ENCODE measurements around the gene AHRR. TPM values are rescaled to one million over a fixed set of nuclear protein-coding genes. Genes with fewer than 3 reads are reported as not detected.
"Not testable (repeated sequence)": the region's sequence is repeated elsewhere in the genome, so short reads cannot be mapped to it uniquely, and the experiment has no call there.

Gene AHRR
- total RNA-seq, 1 donor from 2014 or later = not detected

DNA sequence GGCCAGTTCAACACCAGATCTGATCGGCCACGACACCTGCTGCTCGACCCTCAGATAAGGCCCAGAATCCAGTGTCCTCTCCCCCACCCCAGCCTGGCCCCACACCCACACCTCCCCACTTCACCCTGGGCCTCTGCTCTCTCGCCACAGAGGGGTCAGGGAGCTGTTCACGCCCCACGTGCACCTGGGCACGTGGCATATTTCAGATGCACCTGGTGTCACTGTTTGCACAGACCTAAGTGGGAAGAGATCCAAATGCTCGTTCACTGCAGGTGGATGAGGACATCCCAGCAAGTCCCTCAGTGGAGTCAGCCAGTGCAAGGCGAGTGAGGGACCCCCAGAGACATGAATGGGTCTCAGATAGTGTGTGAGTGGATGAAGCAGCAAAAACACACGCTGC, 25.3 kb upstream of the AHRR start:
- H3K4me3 ChIP-seq; DNase-seq (ENCODE audit: low spot score in 2 of 2); H3K36me3 ChIP-seq; H3K9me3 ChIP-seq; H3K27me3 ChIP-seq; H3K4me1 ChIP-seq; intact Hi-C loops (cut with DNase I); H3K27ac ChIP-seq: not testable (repeated sequence)

DNA sequence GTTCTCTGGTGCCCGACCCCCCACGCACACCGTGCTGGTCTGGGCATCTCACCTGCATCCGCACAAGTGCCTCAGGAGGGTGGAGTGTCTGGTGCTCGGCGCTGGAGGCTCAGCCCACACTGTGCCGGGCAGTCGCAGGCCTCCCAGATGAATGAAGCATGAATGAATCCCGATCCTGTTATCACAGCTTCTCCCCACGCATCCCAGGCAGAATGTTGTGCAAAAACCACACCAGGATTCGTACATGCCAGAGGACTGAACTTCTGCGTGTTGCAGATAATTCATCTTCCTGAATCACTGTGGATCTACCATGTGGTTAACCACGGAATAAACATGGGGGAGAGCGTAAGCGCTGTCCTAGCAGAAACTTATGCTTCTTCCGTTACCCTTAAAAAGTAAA, 24.6 kb upstream of the AHRR start:
- DNase-seq (ENCODE audit: low spot score in 2 of 2); intact Hi-C loops (cut with DNase I); H3K27me3 ChIP-seq: not testable (repeated sequence)

DNA sequence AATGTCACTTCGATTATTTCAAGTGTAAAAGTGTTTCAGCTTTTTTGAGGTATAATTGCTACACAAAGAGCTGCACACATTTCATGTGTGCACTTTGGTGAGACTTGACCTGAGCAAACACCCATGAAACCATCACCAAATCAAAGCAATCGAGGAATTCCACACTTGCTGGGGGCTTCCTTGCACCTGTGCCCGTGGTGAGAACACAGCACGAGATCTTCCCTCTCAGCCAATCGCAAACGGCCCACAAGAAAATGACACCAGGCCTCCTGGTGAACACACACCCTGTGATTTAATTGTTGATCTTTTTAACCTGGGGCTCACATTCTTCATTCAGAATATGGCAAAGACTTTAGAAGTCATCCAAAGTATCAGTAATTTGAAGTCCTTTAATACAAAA, 24.1 kb upstream of the AHRR start:
- H3K27me3 ChIP-seq; H3K36me3 ChIP-seq; H3K9me3 ChIP-seq; H3K27ac ChIP-seq; H3K4me1 ChIP-seq; H3K4me3 ChIP-seq; intact Hi-C loops (cut with DNase I); DNase-seq (ENCODE audit: low spot score in 2 of 2): not testable (repeated sequence)

More for the DNA sequence above, 24.6 kb upstream of the AHRR start:
- H3K27ac ChIP-seq, H3K36me3 ChIP-seq, H3K9me3 ChIP-seq, H3K4me1 ChIP-seq, H3K4me3 ChIP-seq: not testable (repeated sequence)

DNA sequence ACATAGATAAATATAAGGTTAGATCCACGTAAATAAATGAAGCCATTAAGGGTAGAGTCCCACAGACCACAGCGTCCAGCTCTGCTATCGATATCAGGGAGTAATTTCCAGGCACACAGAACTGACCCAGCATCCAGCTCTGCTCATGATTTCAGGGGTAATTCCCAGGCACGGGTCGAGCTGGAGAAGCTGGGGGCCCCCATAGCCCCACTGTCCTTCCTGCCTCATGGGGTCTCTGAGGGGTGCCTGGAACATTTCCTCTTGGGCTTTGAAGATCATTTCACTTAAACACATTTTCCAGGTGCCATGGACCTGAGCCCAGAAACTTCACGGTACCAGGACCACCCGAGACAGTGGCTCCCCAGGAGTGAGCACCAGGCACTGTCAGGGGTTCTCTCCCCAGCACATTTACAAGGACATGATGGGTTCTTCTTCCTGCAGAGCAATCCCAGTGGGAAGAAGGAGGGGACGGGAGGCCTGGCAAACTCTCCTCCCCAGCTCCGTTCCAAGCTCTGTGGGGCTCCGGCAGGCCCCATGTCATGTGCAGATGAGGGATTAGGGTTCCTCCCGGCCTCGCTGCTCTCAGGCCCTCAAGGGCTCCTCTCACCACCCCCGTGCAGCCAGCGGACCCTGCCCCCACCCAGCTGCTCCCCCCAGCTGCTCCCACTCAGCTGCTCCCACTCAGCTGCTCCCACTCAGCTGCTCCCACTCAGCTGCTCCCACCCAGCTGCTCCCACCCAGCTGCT, 23.4 kb upstream of the AHRR start:
- intact Hi-C loops (cut with DNase I); H3K4me1 ChIP-seq; DNase-seq (ENCODE audit: low spot score in 2 of 2); H3K36me3 ChIP-seq; H3K4me3 ChIP-seq; H3K9me3 ChIP-seq; H3K27ac ChIP-seq; H3K27me3 ChIP-seq: not testable (repeated sequence)

DNA sequence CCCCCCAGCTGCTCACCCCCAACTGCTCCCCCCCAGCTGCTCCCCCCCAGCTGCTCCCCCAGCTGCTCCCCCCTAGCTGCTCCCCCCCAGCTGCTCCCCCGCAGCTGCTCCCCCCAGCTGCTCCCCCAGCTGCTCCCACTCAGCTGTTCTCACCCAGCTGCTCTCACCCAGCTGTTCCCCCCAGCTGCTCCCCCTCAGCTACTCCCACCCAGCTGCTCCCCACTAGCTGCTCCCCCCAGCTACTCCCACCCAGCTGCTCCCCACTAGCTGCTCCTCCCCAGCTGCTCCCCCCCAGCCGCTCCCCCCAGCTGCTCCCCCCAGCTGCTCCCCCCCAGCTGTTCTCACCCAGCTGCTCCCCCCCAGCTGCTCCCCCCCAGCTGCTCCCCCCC, 22.8 kb upstream of the AHRR start:
- no peak for DNase-seq (ENCODE audit: low spot score in 2 of 2)
- intact Hi-C loops (cut with DNase I) = no loop called here

DNA sequence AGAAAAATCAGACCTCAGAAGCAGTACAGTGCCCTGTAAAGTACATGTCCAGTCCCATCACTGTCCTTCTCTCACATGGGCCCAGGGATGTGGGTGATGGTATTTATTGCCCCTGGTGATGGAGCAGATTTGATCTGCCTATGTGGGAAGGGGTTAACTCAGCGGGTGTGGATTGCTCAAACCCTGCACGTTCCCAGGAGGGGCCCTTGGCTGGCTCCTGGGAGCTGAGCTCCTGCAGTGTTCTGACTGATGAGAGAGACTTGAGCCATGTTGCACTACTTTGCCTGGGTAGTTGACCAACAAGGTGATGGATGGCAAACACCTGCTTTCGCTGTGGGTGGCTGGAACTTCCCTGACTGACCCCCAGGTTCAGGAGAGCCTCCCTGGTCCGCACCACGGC, 21.6 kb upstream of the AHRR start:
- H3K27me3 ChIP-seq; H3K36me3 ChIP-seq; intact Hi-C loops (cut with DNase I); H3K4me1 ChIP-seq; H3K4me3 ChIP-seq; H3K27ac ChIP-seq; DNase-seq (ENCODE audit: low spot score in 2 of 2); H3K9me3 ChIP-seq: not testable (repeated sequence)

More for the DNA sequence above, 22.8 kb upstream of the AHRR start:
- no peaks in the 10 kb centered on the region for H3K27me3 ChIP-seq
- no peaks in the 10 kb centered on the region for H3K4me1 ChIP-seq
- H3K4me3 ChIP-seq = no peak overlapping the region
- TF ChIP-seq, protein P1, sequence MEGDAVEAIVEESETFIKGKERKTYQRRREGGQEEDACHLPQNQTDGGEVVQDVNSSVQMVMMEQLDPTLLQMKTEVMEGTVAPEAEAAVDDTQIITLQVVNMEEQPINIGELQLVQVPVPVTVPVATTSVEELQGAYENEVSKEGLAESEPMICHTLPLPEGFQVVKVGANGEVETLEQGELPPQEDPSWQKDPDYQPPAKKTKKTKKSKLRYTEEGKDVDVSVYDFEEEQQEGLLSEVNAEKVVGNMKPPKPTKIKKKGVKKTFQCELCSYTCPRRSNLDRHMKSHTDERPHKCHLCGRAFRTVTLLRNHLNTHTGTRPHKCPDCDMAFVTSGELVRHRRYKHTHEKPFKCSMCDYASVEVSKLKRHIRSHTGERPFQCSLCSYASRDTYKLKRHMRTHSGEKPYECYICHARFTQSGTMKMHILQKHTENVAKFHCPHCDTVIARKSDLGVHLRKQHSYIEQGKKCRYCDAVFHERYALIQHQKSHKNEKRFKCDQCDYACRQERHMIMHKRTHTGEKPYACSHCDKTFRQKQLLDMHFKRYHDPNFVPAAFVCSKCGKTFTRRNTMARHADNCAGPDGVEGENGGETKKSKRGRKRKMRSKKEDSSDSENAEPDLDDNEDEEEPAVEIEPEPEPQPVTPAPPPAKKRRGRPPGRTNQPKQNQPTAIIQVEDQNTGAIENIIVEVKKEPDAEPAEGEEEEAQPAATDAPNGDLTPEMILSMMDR (IDR thresholded peaks at IDR 0.05) = no peak
- H3K36me3 ChIP-seq = no peaks in the 10 kb centered on the region
- H3K27ac ChIP-seq = no peak overlapping the region
- H3K9me3 ChIP-seq = no peaks in the 10 kb centered on the region

DNA sequence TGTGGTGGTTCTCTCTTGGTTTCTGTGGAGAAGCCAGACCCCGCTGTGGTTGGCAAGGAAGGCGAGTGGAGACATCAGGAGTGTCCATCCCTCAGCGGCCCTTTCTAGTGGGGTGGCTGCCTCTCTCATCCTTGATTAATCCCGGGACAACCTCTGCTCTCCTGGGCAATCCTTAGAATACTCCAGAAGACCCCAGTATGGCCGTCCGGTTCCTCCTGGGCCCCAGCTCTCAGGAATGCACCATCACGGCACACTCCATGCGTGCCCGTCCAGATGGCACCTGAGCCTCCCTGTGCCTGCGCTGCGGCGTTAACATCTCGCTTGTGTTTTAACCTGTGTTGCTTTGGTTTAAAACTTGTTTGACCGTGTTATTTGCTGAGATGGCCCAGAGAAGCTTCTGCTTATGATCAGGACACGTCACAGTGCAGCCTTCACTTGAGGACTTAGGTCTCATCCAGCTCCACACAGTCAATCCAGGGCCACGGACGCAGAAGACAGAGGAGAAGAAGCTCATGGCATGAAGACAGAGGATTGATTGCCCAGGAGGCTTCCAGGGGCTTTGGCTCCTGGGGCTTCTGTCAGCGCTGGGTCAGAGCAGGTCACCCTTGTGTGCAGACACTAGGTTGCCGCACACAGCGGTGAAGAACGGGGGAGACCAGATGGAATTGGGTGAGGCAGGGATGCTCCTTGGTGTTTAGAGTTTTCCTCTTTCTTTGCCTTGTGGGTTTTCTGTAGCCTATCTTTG, 20.7 kb upstream of the AHRR start:
- DNase-seq (ENCODE audit: low spot score in 2 of 2); H3K36me3 ChIP-seq; H3K9me3 ChIP-seq; H3K27me3 ChIP-seq; H3K27ac ChIP-seq; H3K4me1 ChIP-seq; intact Hi-C loops (cut with DNase I); H3K4me3 ChIP-seq: not testable (repeated sequence)

DNA sequence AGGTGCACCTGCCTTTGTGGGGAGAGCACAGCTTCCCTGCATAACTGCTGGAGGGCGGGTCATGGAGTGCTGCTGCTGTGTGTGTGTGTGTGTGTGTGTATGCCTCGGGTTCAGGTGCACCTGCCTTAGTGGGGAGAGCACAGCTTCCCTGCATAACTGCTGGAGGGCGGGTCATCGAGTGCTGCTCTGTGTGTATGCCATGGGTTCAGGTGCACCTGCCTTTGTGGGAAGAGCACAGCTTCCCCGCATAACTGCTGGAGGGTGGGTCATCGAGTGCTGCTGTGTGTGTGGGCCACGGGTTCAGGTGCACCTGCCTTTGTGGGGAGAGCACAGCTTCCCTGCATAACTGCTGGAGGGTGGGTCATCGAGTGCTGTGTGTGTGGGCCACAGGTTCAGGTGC, 19.1 kb upstream of the AHRR start:
- H3K27me3 ChIP-seq; H3K4me1 ChIP-seq; intact Hi-C loops (cut with DNase I); DNase-seq (ENCODE audit: low spot score in 2 of 2); H3K27ac ChIP-seq; H3K9me3 ChIP-seq; H3K4me3 ChIP-seq: not testable (repeated sequence)
- H3K36me3 ChIP-seq = peaks cover 12 to 16% of the 10 kb centered on the region in 2 donors

DNA sequence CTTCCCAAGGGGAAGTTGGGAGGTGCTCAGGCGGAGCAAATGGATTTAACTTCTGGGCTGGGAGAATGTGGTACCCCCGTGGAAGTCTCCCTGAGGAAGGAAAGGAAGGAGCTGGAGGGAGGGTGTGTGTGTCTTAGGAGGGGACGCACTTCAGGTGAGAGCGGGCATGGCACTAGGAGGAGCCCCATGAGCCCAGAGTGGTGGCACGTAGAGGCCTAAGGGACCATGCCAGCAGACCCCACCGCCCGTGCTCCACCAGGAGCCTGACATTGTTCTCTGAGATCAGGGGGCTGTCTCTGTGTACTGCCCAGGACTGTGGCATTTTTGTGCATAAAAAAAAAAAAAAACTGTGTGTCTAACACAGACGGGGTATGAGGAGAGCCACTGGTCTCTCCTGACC, 18.5 kb upstream of the AHRR start:
- no peak overlapping the region for H3K27ac ChIP-seq
- intact Hi-C loops (cut with DNase I) = no loop called here
- no peak for DNase-seq (ENCODE audit: low spot score in 2 of 2)
- peaks cover 17 to 22% of the 10 kb centered on the region in 2 donors for H3K36me3 ChIP-seq
- no peaks in the 10 kb centered on the region for H3K27me3 ChIP-seq
- TF ChIP-seq, protein P1 (IDR thresholded peaks at IDR 0.05) = no peak
- no peak overlapping the region for H3K4me3 ChIP-seq
- no peaks in the 10 kb centered on the region for H3K4me1 ChIP-seq
- H3K9me3 ChIP-seq = no peaks in the 10 kb centered on the region

DNA sequence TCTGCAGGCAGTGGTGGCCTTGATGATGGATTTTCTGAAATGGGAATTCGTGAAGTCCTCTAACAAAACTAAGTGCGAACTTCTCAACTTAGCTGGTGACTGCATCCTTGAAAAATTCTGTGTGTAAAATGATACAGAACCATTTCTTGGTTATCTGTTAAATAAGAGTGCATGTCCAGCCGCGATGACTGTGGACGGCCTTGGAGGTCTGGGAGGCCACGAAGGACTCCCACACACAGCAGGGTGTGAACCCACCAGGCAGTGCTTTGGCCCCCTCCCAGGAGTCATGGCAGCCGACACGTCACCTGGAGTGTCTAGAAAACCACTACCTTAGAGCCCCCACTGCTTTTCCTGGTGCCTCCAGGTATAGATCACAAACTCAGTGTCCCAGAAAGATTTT, 17.8 kb upstream of the AHRR start:
- intact Hi-C loops (cut with DNase I); H3K4me1 ChIP-seq; H3K27ac ChIP-seq; H3K27me3 ChIP-seq; DNase-seq (ENCODE audit: low spot score in 2 of 2); H3K4me3 ChIP-seq; H3K9me3 ChIP-seq: not testable (repeated sequence)
- peaks cover 18 to 24% of the 10 kb centered on the region in 2 donors for H3K36me3 ChIP-seq

Measured in ascending aorta (tissue), 2 donors.